Suppressor macrophage (primary cell): ENCODE measurements around the gene MAP1S.
A peak's percentile ranks its signal among the peaks of the same experiment; 100 is the strongest.
"Not testable (repeated sequence)": the region's sequence is repeated elsewhere in the genome, so short reads cannot be mapped to it uniquely, and the experiment has no call there.

Source experiments
- DNase-seq, 4 experiments: peaks; one replicate each; pipeline ENCODE4 v3.0.0-alpha.2; 2020 to 2022

The MAP1S gene

DNA sequence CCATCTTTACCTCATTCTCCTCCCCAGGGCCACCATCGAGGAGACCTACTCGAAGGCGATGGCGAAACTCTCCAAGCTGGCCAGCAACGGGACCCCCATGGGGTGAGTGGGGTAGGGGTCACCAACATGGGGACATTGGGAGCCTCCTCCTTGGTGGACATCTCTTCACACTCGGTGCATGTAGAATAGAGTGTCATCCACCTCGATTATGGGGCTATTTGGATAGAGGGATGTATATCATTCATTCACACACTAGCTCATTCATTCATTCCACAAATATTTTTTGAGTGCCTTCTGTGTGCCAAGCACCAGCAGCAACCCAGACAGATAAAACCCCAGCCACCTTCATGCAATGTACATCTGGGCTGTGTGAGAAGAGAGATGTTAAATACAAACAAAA, 45.1 kb downstream of the MAP1S start:
- no peak for DNase-seq

DNA sequence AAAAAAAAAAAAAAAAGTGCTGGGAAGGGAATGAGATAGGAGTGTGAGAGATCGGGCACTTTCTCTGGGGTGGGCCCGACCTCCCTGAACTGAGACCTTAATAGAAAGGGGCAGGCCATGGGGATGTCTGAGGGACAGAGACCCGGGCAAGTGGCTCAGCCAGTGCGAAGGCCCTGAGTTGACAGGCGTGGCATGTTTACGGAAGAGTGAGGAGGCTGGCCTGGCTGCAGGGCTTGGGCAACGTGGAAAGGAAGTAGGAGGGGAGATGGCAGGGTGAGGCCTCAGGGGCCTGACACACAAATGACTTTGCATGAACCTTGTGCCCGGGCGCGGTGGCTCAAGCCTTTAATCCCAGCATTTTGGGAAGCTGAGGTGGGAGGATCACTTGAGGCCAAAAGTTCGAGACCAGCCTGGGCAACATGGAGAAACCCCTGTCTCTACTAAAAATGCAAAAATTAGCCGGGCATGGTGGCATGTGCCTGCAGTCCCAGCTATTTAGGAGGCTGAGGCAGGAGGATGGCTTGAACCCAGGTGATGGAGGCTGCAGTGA, 45.9 kb downstream of the MAP1S start:
- peak; percentile 92 to 96 (median 96) for DNase-seq

DNA sequence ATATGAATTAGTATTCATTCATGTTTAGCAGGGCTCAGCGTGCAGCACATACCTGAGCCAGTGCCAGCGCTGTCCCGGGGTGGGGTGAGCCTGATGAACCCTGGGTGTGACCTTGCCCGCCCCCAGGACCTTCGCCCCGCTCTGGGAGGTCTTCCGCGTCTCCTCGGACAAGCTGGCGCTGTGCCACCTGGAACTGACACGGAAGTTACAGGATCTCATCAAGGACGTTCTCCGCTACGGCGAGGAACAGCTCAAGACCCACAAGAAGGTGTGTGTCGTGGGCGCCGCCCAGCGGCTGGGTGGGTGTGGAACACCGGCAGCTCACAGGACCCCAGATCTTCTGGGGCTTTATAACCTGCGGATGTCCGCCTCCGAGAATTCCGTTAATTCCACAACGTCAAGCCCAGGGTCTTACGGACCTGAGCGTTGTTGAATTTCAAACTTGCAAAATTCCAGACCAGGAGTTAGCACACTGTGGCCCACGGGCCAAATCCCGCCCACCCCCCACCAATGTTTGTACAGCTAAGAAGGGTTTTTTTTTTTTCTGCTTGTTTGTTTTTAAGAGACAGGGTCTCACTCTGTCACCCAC, 47.4 kb downstream of the MAP1S start:
- DNase-seq, result peak; percentile 84 to 93 (median 91)

DNA sequence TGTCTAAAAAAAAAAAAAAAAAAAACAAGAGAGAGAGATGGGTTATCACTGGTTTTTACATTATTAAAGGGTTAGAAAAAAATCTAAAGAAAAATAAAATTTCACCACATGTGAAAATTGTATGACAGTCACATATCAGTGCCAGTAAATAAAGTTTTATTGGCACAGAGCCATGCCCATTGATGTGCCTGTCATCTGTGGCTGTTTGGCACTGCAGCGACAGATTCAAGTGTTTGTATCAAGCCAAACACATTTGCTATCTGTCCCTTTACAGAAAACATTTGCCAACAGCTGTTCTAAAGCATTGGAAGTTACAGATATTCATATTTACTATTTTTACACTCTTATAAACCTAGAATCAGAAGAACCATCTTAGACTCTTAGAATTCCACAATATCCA, 48.3 kb downstream of the MAP1S start:
- DNase-seq, result no peak

DNA sequence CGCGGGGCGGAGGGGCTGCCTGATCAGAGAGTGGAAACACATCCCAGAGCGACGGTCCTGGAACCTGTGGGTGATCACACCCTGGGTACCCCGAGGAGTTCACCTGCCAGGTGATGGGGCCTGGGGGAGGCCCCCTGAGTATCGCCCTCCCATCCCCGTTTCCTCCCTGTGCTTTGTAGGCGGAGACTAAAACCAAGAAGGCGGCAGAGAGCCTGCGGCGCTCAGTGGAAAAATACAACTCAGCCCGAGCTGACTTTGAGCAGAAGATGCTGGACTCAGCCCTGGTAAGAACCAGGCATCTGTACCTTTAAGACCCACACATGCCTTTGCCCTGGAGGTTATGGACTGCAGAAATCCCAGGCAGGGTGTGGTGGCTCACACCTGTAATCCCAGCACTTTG, 51.3 kb downstream of the MAP1S start:
- no peak for DNase-seq

DNA sequence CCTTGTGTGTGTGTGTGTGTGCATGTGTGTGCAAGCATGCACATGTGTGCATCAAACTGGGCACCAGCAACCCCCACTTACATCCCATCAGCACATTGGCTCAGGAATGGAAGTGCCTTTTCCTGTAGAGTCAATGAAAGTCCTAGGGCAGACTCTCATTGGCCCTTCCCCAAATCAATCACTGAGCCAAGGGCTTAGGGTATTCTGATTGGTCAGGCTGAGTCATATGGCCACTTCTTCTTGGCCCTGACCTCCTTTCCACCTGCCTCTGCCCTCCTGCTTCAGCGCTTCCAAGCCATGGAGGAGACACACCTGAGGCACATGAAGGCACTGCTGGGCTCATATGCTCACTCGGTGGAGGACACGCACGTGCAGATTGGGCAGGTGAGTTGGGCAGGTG, 52.9 kb downstream of the MAP1S start:
- DNase-seq, result peak in 1 of 4 experiments; percentile 37

DNA sequence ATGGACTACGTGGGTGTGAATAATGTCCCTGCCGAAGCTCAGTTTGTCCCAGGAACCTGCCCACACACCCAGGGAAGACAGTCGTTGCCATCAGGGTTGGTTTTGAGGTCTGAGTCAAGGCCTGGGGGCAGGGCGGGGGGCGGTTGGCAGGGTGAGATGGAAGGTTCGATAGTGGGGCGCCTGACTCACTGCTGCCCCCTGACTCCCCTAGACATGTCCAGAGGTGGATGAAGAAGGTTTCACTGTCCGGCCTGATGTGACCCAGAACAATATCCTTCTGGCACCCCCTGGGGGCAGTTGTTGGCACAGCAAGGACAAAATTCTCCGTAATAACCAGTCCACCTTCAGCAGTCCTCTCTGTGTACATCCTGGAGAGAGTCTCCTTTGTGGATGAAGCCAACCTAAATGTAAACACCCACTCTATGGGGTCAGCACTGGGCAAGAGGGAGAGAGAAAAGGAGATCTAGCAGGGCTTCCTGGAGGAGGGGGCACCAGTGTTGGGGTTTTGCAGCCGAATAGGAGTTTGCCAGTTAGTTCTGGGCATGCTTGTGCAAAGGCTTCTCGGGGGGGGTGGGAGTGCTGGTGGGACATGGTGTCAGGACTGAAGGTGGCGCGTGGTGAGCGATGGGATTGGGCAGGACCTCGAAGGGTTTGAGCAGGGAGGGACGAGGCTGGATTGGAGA, 56.1 kb downstream of the MAP1S start:
- DNase-seq, result peak; percentile 52 to 73 (median 66)

DNA sequence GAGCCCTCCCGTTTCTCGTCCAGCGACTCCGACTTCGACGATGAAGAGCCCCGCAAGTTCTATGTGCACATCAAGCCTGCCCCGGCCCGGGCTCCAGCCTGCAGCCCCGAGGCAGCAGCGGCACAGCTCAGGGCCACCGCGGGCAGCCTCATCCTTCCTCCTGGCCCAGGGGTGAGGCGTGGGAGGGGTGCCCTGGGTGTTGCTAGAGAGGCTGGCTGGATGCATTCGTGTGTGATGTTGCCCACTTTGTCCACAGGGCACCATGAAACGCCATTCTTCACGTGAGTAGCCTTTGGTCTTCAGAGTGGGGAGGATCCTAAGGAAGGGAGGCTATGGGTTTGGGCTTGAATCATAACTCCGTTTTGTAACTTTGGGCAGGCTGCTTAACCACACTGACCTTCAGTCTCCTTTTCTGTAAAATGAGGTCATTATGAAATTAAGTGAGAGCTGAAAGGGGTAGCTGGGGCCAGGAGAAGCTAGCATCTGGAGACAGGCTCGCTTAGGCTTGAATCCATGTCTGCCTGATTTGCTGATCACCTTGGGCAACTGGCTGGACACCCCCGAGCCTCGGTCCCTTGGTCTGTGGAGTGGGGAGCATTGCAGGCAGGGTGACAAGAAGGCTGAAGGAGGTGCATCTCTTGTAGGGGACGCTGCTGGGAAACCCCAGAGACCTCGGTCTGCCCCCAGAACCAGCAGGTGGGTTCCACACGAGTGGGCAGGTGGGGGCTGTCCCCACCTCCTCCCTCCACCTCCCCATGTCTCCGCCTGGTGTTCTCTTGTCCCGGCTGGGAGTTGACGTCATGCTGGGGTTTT, 56.9 kb downstream of the MAP1S start:
- DNase-seq, result peak; percentile 76 to 88 (median 80)

DNA sequence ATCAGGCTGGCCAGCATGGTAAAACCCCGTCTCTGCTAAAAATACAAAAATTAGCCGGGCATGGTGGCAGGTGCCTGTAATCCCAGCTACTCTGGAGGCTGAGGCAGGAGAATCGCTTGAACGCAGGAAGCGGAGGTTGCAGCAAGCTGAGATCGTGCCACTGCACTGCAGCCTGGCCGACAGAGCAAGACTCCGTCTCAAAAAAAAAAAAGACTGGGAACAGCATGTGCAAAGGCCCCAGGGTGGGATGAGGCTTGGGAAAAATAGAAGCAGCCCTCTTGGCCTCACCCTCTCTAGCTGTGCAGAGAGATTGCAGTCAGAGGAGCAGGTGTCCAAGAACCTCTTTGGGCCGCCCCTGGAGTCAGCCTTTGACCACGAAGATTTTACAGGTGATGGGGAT, 58.6 kb downstream of the MAP1S start:
- DNase-seq, result not testable (repeated sequence)

DNA sequence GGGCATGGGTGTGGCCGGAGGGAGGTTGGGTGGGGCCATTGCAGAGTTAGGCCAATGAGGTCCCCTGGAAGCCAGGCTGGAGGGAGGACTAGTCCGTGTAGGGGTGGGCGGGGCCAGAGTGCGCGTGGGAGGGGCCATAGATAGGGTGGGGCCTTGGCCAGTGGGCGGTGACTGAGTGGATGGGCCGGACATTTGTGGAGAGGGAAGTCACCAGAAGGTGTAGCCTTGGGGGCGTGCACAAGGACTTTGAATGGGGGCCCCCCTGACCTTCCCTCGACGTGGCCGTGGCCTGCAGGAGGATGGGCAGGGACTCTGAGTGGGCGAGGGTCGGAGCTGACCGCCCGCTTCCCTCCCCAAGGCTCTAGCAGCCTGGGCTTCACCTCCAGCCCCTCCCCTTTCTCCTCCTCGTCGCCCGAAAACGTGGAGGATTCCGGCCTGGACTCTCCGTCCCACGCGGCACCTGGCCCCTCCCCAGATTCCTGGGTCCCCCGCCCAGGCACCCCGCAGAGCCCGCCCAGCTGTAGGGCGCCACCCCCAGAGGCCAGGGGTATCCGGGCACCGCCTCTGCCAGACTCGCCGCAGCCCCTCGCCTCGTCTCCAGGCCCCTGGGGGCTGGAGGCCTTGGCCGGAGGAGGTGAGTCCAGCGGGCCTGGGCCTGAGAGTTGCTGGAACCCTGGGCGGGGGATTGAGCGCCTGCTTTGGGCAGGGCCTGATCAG, 59.1 kb downstream of the MAP1S start:
- DNase-seq, result peak; percentile 84 to 94 (median 90)

DNA sequence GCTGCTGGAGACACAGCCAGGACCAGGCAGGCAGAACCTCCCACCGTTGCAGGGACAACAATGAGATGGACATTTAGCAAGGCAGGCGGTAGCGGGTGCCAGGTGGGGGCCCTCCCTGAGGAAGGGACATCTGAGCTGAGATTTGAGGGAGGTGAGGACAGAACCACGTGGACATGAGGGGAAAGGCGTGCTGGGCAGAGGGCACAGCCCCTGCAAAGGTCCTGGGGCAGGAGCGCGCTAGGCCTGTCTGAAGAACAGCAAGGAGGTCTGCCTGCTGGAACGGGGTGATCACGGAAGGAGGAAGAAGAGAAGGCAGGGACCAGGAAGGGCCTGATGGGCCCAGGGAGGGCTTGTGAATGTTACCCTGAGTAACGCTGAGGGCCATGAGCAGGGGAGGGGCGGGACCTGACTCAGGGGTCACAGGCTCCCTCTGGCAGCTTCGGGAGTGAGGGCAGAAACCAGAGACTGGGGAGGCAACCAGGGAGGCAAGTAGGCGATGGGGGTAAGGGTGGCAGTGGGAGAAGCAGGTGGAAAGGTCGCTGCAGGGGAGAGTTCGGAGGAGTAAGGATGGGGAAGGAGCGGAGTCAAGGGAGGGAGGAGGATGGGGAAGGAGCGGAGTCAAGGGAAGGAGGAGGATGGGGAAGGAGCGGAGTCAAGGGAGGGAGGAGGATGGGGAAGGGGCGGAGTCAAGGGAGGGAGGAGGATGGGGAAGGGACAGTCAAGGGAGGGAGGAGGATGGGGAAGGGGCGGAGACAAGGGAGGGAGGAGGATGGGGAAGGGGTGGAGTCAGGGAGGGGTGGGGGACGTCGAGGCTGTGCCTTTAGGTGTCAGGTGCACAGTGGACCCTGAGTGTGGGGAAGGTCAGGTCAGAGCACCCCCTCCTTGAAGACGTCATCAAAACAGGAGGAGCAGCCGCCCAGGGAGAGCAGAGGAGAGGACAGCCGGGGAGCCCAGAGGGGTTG, 60.0 kb downstream of the MAP1S start:
- peak; percentile 84 to 93 (median 90) for DNase-seq

DNA sequence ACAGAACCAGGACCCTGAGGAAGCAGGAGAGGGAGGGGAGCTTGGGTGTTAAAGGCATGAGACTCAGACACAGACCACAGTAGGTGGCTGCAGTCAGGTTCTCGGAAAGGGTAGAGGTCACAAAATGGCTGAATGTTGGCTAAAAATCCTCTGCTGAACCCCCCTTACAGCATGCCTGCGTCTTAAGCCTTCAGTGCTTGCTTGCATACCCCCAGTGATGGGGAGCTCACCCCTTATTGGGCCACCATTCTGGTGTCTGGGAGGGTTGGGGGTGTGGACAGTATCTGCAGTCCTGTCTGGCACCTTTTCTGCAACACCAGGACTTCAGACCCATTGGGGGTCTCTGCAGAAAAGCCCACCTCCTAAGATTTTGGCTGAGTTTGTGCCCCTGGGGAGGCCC, 61.5 kb downstream of the MAP1S start:
- no peak for DNase-seq

DNA sequence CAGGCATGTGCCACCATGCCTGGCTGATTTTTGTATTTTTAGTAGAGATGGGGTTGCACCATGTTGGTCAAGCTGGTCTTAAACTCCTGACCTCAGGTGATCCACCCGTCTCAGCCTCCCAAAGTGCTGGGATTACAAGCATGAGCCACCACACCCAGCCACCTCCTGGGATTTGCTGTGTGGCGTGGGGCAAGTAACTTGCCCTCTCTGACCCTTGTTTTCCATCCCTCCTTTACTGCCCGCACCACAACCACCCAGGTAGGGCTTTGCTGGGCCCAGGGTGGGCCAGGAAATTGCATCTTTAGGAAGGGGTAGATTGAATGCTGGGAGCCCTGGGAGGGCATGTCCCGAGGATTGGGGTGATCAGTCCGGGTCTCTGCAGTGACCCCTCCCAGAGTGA, 64.4 kb downstream of the MAP1S start:
- DNase-seq, result not testable (repeated sequence)
